K562 (cell line): Measurements from ENCODE around the gene GASK1A. TPM values are rescaled to one million over a fixed set of nuclear protein-coding genes. Genes with fewer than 3 reads are reported as not detected.

Experiments
- ATAC-seq: fragments of 200-7000 bp; cut with Tn5 transposase; 3 replicates; pipeline ENCODE4 v1.9.1; 2020; ENCODE audit warnings: moderate library complexity
- BruUV-seq: library from RNA; stranded (reverse); fragments of 400-500 nt; replicated peaks from 2 replicates; lab custom pipeline; 2021; lab: Mats Ljungman, UMichigan
- CTCF ChIA-PET: fragments of 300-600 bp; formaldehyde crosslinking; extraction: SDS; loops from one replicate; lab custom pipeline; 2021; ENCODE audit warnings: low intra/inter-chr PET ratio; lab: Yijun Ruan, JAX
- POLR2A ChIA-PET: fragments of 300-600, 350-650 bp; sonication (Branson Sonifier 250); formaldehyde crosslinking; extraction: SDS; loops from one replicate; lab custom pipeline; 2021; ENCODE audit warnings: antibody characterized with exemption, inconsistent platforms; lab: Yijun Ruan, JAX
- DNase-seq, 4 experiments: peaks; one replicate each; pipeline versions ENCODE4 v3.0.0 to v3.0.0-alpha.2; 2011 to 2018; ENCODE audit warnings: low spot score in 3 of 4, mixed read lengths in 3 of 4; ENCODE audit errors: extremely low read depth in 1 of 4
- FAIRE-seq: peaks from 2 replicates; lab custom pipeline; 2011; peaks lifted over from hg19 to GRCh38; lab: Jason Lieb, UNC
- H2AFZ ChIP-seq: 2 replicates; pipeline ENCODE4 v1.6.0; 2011; ENCODE audit warnings: low read depth, low read length, control low read depth, inconsistent platforms
- H3K27ac ChIP-seq: fragments of 200-600 bp; 3 replicates; pipeline ENCODE4 v1.8.0; 2011; ENCODE audit warnings: low read depth, mild to moderate bottlenecking, control low read depth, inconsistent platforms, low read length, moderate library complexity, mixed read lengths; ENCODE audit errors: extremely low read depth
- H3K27me3 ChIP-seq, 2 experiments: fragments of 300-600 bp in 1 of 2; 2 replicates in 1 of 2; 3 replicates in 1 of 2; pipeline versions ENCODE4 v1.6.0 to v1.8.0; 2011; ENCODE audit warnings: inconsistent platforms in 2 of 2, low read length in 2 of 2, mild to moderate bottlenecking in 1 of 2, mixed read lengths in 1 of 2, moderate library complexity in 1 of 2; ENCODE audit not compliant: control insufficient read depth in 2 of 2, insufficient read depth in 2 of 2
- H3K36me3 ChIP-seq: fragments of 300-600 bp; 3 replicates; pipeline ENCODE4 v1.8.0; 2011; ENCODE audit warnings: mild to moderate bottlenecking, low read length, inconsistent platforms; ENCODE audit not compliant: control insufficient read depth, insufficient read depth
- H3K4me1 ChIP-seq, 2 experiments: fragments of 200-600 bp in 1 of 2; replicated peaks in 1 of 2; 2 replicates in 1 of 2; 3 replicates in 1 of 2; pipeline versions ENCODE4 v1.5.1 to v1.8.0; 2011; ENCODE audit warnings: inconsistent platforms in 2 of 2, low read length in 2 of 2, mild to moderate bottlenecking in 1 of 2, mixed read lengths in 1 of 2, moderate library complexity in 1 of 2; ENCODE audit not compliant: control insufficient read depth in 2 of 2, insufficient read depth in 2 of 2
- H3K4me2 ChIP-seq: 2 replicates; pipeline ENCODE4 v1.6.1; 2011; ENCODE audit warnings: low read length, control low read depth, inconsistent platforms, mixed read lengths; ENCODE audit not compliant: insufficient read depth
- H3K4me3 ChIP-seq: fragments of 200-600 bp; sonication (generic), shearing (Covaris generic); 2 replicates; pipeline ENCODE4 v1.5.1; 2016; ENCODE audit warnings: control low read depth, inconsistent platforms
- H3K79me2 ChIP-seq: fragments of 200-600 bp; 3 replicates; pipeline ENCODE4 v1.8.0; 2011; ENCODE audit warnings: low read length, inconsistent platforms; ENCODE audit not compliant: control insufficient read depth, insufficient read depth
- H3K9ac ChIP-seq, 2 experiments: 2 replicates each; pipeline versions ENCODE4 v1.6.0 to v1.6.1; 2011; ENCODE audit warnings: low read depth in 2 of 2, low read length in 2 of 2, control low read depth in 1 of 2, inconsistent platforms in 1 of 2, mild to moderate bottlenecking in 1 of 2, mixed read lengths in 1 of 2; ENCODE audit not compliant: insufficient read depth in 1 of 2
- H3K9me1 ChIP-seq: one replicate; pipeline ENCODE4 v1.6.0; 2011; ENCODE audit warnings: inconsistent platforms, mild to moderate bottlenecking, low read length, moderate library complexity; ENCODE audit not compliant: control insufficient read depth, insufficient read depth
- H3K9me3 ChIP-seq: replicated peaks from 2 replicates; pipeline ENCODE4 v1.5.1; 2011; ENCODE audit warnings: low read depth, low read length, inconsistent platforms; ENCODE audit not compliant: control insufficient read depth, insufficient read depth
- H4K20me1 ChIP-seq: replicated peaks from 2 replicates; pipeline ENCODE4 v1.6.1; 2011; ENCODE audit warnings: low read length, inconsistent platforms, mixed read lengths; ENCODE audit not compliant: control insufficient read depth, insufficient read depth
- BRD4 ChIP-seq: fragments of 200-600 bp; sonication (generic); IDR thresholded peaks from 2 replicates; pipeline ENCODE4 v1.6.1; 2017; ENCODE audit warnings: inconsistent platforms
- HDAC6 ChIP-seq: IDR thresholded peaks from 2 replicates; pipeline ENCODE4 v1.6.1; 2012; ENCODE audit warnings: low read depth, mild to moderate bottlenecking, control low read depth, inconsistent platforms, low read length, moderate library complexity
- POLR2AphosphoS2 ChIP-seq: IDR thresholded peaks from 2 replicates; pipeline ENCODE4 v1.6.1; 2012; ENCODE audit warnings: low read length, improper control_type of control experiment
- RBFOX2 ChIP-seq: fragments of 200-400 bp; formaldehyde crosslinking; IDR thresholded peaks from 2 replicates; pipeline ENCODE4 v1.6.1; 2017; ENCODE audit warnings: low read depth, mild to moderate bottlenecking, low read length, moderate library complexity
- ZBTB12 ChIP-seq: fragments of 250-450 bp; sonication (Bioruptor Pico); IDR thresholded peaks from 2 replicates; pipeline ENCODE4 v1.4.0; 2020
- WGBS: fragments of 100-300 bp; shearing (Covaris generic); methylation state at CpG from one replicate; pipeline ENCODE4 v1.1.6; 2016; ENCODE audit warnings: low coverage, mixed read lengths; ENCODE audit not compliant: insufficient coverage; ENCODE audit errors: missing lambda C conversion rate; 5-methylcytosine and 5-hydroxymethylcytosine counted together
- in situ Hi-C: fragments of 300-500 bp; cut with MboI; formaldehyde crosslinking; loops from 4 replicates; pipeline ENCODE4 v1.15.0; 2018; ENCODE audit warnings: inconsistent platforms, mixed read lengths
- intact Hi-C: fragments of 100-400 bp; cut with micrococcal nuclease; formaldehyde crosslinking; loops from 2 replicates; pipeline ENCODE4 v1.14.2; 2022
- polyA plus RNA-seq, 8 experiments: library from polyadenylated mRNA; depleted of rRNA in 4 of 8; stranded (reverse) in 5 of 8; unstranded in 3 of 8; fragments of >200 nt; fragmentation: Nextera tagmentation in 2 of 8; fragmentation: Illumina TruSeq in 1 of 8; extraction: Ambion mirVana in 2 of 8; extraction: Trizol in 1 of 8; gene quantifications; 2 replicates each; pipeline versions ENCODE4 v1.2.1 to v1.2.3, GENCODE V29; 2011 to 2014; ENCODE audit warnings: inconsistent platforms in 1 of 8, missing spikeins in 1 of 8
- total RNA-seq, 7 experiments: library from RNA; depleted of rRNA in 6 of 7; stranded (reverse); fragments of >200 nt in 6 of 7; fragmentation: Illumina TruSeq in 2 of 7; extraction: Trizol in 2 of 7; gene quantifications; 2 replicates each; pipeline versions ENCODE4 v1.2.1 to v1.2.3, GENCODE V29; 2011 to 2021; ENCODE audit warnings: low replicate concordance in 1 of 7

GASK1A gene
- total and polyA plus RNA-seq, 9 of the 15 experiments (the other 6 are each of a cell fraction or from before 2014, with no cell fraction given), result 0.04 to 0.11 (median 0.05) TPM; not detected in 5

- TF ChIP-seq RBFOX2 (no peak), ZBTB12 (CRISPR knock-in tag) (no peak), POLR2AphosphoS2 (no peak), BRD4 (no peak)
- intact Hi-C loops, result no loop called here
- BruUV-seq, result no TSS peak
- H3K4me3 ChIP-seq, result no peak overlapping the region
- H3K9ac ChIP-seq, result no peak overlapping the region
- H3K4me2 ChIP-seq, result no peak overlapping the region
- ATAC-seq, result no peak
- H2AFZ ChIP-seq, result no peak overlapping the region
- no peaks in the 10 kb centered on the region for H3K4me1 ChIP-seq
- no peak for FAIRE-seq
- H3K27me3 ChIP-seq, result peaks cover 20 to 26% of the 10 kb centered on the region in 2 experiments; a peak in 4 of 5 replicates
- WGBS, result 0% methylated on average over 4 of the region's 4 CpGs
- no peaks in the 10 kb centered on the region for H3K9me3 ChIP-seq
- no peaks in the 10 kb centered on the region for H3K36me3 ChIP-seq
- 0 out of 2 replicates have a peak, but pooled peaks cover 4% of the 10 kb centered on the region for H4K20me1 ChIP-seq
- no peaks in the 10 kb centered on the region for H3K79me2 ChIP-seq
- H3K27ac ChIP-seq, result no peak overlapping the region
- in situ Hi-C loops, result no loop called here
- CTCF ChIA-PET, result no interaction called here
- no peak for DNase-seq
- no peaks in the 10 kb centered on the region for H3K9me1 ChIP-seq
- POLR2A ChIA-PET, result interaction anchor here (0.6 to 1.1 kb wide), 5 partner anchors 19 to 637 kb away, joined by 3 to 5 read pairs (median 4); no protein-coding TSS in a partner anchor
Measured at GRCh38 chr3:43021186-43021585, 42.1 kb downstream of the GASK1A start.

GRCh38 chr3:43022121-43022520, 43.0 kb downstream of the GASK1A start:
- Histone ChIP-seq H3K79me2 (no peaks in the 10 kb centered on the region), H2AFZ (no peak overlapping the region), H3K36me3 (no peaks in the 10 kb centered on the region), H3K27ac (no peak overlapping the region), H3K9me1 (no peaks in the 10 kb centered on the region), H3K4me1 (no peaks in the 10 kb centered on the region), H3K27me3 (peaks cover 20 to 26% of the 10 kb centered on the region in 2 experiments; a peak in 4 of 5 replicates), H3K9me3 (no peaks in the 10 kb centered on the region), H3K4me3 (no peak overlapping the region), H3K9ac (no peak overlapping the region), H3K4me2 (no peak overlapping the region), H4K20me1 (0 out of 2 replicates have a peak, but pooled peaks cover 4% of the 10 kb centered on the region)
- ChIA-PET CTCF (no interaction called here), POLR2A (interaction anchor here (0.5 to 1.1 kb wide), 3 partner anchors 15 to 40 kb away, joined by 3 to 4 read pairs (median 3); no protein-coding TSS in a partner anchor)
- no peak for ATAC-seq
- WGBS, result 0% methylated on average over 1 of the region's 1 CpG
- intact Hi-C loops (no loop called here), in situ Hi-C loops (no loop called here)
- no peak for TF ChIP-seq HDAC6
- BruUV-seq, result no TSS peak
- no peak for DNase-seq
- FAIRE-seq, result no peak
